ENCODE measurements around the gene GOLGA6L2.

GRCh38 chr15:23482764-23483489, 35.9 kb upstream of the GOLGA6L2 start:
- TF ChIP-seq CTCF (IDR thresholded peaks at IDR 0.05; ENCODE audit: low read length): no peak
- no peak for TF ChIP-seq EZH2 (optimal IDR thresholded peaks at IDR 0.05; ENCODE audit: low read depth, low read length)

Data from MM.1S (cell line).